ENCODE results near the gene SEMA3G.

- TF ChIP-seq CTCF (conservative IDR thresholded peaks at IDR 0.05) = no peak
- no peak for TF ChIP-seq ZFX (IDR thresholded peaks at IDR 0.05)
Measured at GRCh38 chr3:52403955-52404354, 40.9 kb downstream of the SEMA3G start.

All from C4-2B (cell line).